GM21367 (cell line): ENCODE data around the gene PRKAB1.
"Not testable (repeated sequence)": the region's sequence is repeated elsewhere in the genome, so short reads cannot be mapped to it uniquely, and the experiment has no call there.

Source experiments
- ATAC-seq: cut with Tn5 transposase; IDR thresholded peaks from one replicate; pipeline ENCODE4 v1.9.1; 2021; ENCODE audit not compliant: unreplicated experiment

PRKAB1 gene

DNA sequence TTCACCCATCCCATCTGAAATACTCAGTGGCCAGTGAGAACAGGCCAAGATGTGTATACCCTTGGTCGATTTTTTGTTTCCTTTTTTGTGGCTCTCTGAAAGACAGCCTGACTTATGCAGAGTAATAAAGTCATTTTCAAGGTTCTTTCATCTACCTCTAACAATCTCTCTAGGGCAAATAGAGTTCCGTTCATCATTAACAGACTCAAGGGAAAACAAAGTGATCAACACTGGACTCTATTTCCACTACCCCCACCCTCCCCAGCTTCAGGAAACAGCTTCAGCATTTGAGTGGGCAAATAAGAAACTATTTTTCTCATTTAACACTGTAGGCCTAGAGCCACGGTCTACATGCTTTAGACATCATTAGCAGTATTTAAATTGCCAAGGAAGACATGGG is 15.9 kb downstream of the PRKAB1 start:
- no peak for ATAC-seq

DNA sequence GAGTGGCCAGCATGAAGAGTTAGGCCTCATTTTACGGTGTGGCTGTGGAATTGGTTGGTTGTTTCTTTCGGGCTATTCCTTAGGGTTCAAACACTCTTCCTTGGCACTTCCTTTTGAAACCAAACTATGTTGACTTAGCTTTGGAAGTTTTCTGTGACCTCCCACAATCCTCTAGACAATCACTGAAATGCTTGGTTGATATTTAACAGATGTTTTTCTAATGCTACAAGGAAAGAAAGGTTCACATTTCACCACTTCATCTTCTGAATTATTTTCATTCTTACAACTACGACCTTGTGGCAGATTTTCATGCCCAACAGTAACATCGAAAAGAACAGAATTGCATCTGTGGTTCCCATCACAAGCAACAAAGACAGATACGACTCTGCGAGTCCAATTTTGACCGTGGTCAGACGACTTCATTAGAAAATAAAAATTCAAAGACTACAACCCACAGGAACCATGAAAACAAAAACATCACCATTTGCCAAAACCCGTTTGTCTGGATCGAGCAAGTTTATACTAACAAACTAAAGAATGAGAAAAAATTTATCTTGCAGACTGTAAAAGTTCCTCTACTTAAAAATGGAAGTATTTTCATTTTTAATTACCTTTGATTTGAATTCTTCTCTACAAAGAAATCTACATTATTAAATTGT is 16.9 kb downstream of the PRKAB1 start:
- no peak for ATAC-seq

DNA sequence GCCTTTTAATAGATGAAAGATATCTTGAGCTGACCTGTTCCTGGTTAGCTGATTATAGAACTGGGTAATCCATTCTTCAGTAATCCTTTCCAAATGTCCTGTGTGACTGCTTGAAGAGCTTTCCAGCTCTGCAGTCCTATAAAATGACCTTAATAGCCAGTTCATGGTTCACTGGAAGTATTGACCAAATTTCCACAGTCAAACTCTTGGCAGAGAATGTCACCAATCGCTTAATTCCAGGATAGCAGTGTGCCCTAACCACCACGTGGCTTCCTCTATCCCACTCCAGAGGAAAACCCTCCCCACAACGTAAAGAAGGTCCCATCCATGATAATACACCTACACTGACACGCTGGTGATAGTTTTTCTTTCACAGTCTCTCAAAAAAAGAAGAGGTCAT is 17.4 kb downstream of the PRKAB1 start:
- ATAC-seq, result no peak

DNA sequence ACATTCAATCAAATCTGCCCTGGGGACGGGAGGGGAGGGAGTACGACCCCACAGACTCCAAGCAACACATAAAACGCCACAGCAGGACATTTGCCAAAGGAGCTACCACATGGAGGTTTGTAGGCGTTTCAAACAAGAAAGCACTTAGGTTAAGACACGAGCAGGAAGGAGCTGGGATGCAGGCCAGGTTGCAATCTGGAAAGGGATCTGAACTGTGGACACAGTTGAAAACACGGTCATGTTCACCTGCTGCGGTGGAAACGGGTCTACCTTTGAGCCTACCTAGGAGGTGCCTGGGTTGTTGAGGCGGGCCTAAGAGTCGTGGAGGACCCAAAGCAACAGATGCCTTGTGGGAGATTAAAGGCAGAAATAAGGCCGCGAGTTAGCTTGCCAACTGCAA is 18.4 kb downstream of the PRKAB1 start:
- ATAC-seq, result no peak

DNA sequence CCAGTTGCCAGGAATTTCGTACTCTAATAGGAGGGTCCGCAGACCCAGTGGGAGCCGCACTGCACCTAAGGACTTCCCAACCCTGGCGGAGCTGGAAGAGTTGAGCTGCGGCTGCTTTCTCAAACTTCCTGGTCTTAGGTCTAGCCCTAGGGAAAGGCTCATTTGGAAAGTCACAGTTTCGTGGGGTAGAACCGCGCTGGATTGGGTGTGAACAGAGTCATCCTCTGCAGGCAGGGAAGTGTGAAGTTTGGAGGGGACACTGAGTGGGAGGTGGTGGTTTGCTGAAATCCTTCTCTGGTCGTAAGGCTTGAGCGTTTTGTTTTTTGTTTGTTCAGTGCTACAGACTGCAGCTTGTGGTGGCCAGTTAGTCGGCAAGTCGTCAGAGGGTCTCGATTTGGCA is 18.8 kb downstream of the PRKAB1 start:
- ATAC-seq, result no peak

DNA sequence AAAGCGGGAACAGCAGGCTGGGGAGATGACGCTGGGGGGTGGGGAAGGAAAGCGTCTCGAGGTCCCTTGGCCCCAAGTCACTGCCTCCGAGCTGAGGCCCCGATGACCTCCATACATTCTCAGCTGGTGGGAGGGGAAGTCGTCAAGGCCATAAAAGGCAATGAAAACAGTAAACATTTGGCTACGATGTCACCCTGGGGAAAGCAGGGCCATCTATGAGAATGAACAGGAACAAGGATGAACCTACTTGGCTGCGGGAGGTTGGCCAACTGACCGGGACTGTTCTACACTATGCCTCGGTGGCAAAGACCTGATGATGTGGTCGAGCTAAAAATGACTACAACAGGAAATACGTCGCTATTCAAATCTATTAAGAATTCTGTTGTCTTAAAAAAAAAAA is 19.5 kb downstream of the PRKAB1 start:
- no peak for ATAC-seq

DNA sequence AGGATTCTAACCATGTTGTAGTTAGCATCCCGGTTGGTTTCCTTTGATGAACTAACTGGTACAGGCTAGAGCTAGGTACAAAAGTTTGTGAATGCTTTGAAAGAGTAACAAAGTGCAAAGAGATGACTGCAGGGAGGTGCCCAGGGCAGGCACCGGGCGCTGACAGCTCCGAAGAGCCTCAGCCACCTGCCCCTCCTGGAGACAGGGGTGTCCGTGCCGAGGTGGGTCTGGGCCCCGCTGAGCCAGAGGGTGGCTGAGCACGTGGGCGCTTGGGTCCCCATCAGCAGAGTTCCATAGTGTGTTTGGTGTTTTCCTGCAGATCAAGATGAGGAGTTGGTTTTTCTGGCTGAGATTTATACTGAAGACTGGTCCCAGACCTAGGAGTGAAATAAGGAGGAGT is 19.9 kb downstream of the PRKAB1 start:
- no peak for ATAC-seq

DNA sequence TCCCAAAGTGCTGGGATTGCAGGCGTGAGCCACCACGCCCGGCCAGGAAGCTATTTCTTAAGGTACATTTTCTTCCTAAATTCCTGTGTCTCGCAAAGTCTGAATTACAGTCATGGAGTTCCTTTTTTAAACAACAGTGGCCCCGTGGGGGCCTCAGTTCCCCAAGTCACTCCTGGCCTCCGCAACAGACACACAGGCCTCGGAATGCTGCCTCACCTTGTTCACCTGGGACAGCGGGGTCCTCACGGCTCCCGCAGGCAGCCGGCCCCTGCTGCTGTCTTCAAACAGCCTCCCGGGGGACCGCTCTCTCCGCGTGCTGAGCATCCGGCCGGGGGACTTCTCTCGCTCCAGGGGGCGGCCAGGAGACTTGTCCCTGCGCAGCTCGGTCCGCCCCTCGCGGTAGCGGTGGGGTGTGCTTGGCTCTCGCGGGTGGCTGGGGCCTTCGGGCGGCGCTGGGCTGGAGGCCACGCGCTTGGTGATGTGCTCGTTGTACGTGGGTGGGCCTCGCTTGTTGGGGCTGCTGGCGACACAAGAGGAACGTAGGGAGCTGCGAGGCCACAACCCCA is 22.1 kb downstream of the PRKAB1 start:
- ATAC-seq, result no peak

DNA sequence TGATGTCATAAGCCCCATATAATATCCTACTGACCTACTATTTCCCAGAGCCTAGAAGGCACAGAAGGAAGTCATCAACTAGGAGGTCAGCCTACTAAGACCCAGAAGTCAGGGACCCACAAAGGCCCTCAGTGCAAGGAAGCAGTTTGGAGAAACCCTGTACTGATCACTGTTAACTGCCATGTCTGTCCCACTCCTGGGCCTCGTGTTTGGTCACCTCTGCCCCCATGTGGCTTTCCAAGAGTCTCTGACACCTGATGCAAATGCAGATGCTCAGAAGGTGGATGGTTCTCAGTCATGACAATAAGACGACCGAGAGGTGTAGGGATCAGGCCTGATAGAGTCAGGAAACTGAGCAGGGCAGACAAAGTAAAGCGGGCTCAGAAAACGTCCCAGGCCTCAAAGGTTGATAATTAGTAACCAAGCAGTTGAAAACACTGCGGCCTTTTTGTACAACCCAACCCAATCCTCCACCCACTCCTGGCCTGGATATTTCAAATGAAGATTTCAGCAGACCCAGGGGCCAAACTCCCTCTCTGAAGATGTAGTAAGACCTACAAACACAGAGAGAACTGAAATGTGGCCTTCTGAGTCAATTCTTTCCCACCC is 23.4 kb downstream of the PRKAB1 start:
- no peak for ATAC-seq

DNA sequence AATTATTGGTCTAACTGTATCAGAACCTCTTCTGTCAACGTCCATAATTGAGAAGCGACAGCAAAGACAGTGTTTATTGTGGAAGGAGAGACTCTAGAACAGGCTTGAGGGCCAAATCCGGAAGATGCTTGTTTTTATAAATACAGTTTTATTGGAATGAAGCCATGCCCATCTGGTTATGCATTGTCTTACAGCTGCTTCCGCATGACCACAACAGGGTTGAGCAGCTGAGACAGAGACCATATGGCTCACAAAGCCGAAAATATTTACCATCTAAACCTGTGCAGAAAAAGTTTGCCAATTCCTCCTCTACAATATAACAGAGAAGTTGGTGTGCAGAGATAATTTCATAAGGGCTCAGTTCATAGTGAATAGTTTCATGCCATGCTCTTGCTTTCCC is 24.5 kb downstream of the PRKAB1 start:
- no peak for ATAC-seq

DNA sequence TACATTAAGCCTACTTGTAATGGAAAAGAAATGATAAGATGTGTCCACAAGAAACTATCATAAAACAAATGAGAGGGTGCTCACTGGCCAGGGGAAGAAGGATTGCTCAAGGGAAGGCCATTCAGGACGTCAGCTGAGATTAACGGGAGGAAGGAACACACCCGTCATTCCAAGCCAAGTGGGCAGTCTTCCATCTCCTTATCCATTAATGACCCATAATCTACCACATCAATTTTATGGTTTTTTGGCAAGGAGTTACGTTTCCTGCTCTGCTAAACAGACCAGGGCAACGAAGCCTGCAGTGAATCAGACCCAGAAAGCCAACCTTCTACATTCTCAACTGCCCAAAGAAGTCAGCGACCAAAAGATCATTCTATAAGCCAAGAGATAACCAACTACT is 25.1 kb downstream of the PRKAB1 start:
- no peak for ATAC-seq

DNA sequence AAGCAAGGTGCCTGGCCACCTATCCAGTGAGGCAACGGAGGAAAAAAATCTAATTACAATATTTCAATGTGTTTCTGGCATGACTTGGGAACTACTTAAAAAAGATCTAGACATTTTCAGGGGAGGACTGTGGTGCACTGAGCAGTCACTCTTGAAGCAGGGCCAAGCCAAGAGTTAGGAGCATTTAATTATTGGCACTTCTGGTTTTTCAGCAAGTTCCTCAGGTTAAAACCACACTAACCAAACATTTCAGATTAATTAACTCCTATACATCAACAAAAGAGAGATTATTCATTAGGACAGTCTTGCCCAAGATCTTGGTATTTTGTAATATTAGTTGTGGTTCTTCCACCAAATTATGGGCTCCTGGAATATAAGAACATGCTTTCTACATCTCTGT is 25.6 kb downstream of the PRKAB1 start:
- ATAC-seq, result no peak

DNA sequence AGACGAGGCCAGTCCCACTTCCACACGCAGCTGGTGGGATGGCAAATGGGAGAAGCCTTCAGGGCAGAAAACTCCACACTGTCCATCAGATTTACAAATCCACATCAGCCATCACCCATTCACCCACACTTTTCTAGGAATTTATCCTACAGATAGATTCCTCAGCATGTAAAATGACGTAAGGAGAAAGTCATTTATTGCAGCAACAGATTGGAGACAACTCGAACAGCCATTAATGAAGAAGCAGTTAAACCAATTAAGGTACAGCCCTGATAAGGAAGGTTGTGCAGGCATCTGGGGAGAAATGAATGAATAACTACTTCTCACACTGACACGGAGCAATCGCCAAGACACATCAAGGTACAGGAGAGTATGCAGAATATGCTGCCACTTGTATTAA is 26.2 kb downstream of the PRKAB1 start:
- ATAC-seq, result no peak

DNA sequence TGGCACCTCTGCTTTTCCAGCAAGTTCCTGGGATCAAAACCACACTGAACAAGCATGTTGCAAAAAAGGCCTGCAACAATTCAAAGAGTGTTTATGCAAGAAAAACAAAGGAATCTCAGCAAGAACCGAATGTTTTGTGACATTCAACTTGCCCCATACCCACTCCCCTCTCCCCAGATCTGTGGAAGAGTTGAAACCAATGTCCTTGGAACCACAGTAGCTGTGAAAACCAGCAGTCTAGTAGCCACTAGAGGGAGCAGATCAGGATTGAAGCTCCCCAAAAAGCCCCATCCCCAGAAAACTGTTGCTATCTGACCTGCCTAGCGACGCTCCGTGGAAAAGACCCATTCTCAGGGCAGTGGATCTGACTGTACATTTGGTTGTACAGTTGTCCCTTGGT is 27.1 kb downstream of the PRKAB1 start:
- ATAC-seq, result no peak

DNA sequence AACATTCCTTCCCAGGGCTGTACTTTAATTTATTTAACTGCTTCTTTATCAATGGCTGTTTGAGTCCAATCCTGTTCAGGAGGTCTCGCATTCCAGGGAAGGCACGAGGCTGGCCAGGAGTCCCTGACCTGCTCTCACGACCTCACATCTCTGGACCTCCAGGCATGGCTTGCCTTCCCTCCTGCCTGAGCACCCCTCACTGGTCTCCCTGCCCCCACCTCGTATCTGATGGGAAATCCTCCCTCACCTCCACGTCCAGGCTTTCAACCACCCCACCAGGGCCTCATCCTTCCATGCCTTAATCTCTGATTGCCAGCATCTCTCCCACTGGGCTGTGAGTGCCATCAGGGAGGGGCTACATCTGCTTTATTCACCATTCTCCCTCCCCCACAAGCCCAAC is 29.0 kb downstream of the PRKAB1 start:
- ATAC-seq, result no peak

DNA sequence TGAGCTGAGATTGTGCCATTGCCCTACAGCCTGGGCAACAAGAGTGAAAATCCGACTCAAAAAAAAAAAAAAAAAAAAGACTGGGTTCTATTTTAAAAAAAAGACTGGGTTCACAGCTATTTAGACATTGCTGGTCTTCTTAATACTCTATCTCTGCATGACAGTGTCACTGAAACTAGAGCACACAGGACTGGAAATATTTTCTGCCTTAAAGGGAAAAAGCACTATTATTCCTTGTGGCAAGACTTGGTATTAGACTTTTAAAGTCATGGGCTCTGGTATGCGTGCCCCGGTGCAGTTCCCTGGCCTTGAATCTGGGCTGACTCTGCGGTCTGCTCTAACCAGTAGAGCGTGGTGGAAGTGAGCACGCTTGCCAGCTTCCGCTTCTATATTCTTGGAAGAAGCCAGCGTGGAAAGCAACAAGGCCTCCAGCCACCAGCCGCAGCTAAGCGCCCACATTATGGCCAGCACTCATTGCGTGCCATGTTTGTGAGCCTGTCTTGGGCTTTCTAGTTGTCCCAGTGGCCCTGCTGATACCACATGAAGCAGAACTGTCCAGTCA is 31.3 kb downstream of the PRKAB1 start:
- no peak for ATAC-seq

DNA sequence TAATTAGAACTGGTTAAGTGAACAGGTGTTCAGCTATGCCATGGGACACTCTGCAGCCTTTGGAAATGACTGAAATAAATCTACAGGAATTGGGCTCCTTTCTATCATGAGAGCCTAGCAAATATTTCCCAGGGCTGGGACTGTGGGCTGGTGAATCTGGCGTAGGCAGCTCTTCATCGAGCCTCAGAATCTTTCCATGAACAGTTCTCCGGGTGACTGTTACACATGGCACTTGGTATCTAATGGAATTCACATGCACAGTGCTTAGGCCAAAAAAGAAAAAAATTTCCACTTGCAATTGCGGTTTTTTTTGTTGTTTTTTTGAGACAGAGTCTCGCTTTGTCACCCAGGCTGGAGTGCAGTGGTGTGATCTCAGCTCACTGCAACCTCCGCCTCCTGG is 32.1 kb downstream of the PRKAB1 start:
- ATAC-seq, result no peak

DNA sequence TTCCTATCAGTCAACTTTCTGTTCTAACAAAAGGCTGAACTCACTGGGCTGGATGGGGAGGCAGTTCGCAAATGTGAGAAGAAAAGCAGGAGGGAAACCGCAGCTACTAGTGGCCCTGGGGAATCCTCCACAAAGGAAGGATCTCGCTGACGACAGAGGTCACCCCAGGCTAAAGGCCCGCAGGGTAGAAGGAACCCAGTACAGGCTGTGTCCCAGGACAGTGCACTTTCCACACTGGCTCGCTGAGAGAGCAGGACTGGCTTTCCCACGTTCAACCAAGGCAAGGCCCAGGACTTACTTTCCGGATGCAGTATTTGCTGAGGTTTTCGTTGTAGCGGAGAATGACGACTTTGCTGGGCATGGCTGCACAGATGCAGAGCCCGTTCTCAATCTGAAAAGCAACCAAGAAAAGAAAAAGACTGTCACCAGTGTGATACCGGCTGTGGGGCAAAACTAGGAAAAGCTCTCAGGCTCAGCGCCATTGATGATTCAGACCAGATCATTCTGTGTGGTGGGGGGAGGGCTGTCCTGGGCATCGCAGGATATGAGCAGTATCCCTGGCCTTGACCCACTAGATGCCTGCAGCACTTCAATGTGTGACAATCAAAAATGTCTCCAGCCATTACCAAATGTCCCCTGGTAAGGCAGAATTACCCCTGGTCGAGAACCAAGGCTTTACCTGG is 36.3 kb downstream of the PRKAB1 start:
- ATAC-seq, result no peak

DNA sequence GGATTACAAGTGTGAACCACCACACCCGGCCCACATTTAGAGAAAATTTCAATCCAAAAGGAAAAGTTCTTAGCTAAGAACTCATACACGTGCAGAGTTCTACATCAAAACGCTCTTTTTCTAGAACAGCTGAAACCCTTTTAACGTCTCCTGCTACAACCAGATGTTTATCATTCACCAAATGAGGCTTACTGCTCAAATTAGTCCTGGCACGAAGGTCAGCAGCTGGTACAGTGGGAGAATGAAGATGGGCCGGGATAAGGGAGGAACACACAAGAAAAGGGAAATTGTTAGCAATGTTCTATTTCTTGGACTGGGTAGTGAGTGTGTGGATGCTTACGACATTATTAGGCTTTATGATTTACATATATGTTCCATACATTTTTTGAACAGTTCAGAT is 37.2 kb downstream of the PRKAB1 start:
- ATAC-seq, result no peak

DNA sequence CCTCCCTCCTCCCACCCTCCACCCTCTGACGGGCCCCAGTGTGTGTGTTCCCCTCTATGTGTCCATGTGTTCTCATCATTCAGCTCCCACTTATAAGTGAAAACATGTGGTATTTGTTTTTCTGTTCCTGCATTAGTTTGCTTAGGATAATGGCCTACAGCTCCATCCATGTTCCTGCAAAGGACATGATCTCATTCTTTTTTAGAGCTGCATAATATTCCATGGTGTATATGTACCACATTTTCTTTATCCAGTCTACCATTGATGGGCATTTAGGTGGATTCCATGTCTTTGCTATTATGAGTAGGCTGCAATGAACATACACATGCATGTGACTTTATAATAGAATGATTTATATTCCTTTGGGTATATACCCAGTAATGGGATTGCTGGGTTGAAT is 38.5 kb downstream of the PRKAB1 start:
- not testable (repeated sequence) for ATAC-seq

DNA sequence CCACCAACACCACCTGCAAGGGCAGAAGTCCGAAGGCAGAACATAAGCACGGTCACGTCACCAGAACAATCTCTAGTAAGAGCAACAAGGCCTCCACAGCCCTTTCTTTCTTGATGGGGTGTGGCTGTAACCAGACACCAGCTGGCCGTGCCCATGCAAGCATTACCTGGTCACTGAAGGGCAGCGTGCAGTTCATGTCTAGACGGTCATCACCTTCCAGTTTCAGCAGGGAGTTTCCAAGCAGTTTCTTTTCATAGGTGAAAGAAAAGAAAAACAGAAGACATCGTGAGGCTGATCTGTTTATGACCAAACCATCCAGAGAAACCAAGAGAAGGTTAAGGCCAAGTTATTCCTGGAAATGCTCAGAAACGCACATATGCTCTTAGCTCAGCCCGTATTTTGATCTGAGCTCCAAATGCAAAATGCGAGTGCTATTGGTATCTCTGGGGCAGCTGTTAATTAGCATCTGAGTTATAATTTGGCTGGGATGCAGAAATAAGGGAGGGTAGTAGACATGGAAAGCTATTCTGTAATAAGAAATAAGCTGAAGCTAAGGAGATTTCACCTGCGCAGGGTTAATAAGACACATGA is 42.5 kb downstream of the PRKAB1 start:
- no peak for ATAC-seq
